Frontal cortex (tissue), 4 donors: ENCODE results near the gene ZSCAN1. TPM values are rescaled to one million over a fixed set of nuclear protein-coding genes. Genes with fewer than 3 reads are reported as not detected.

Experiments used
- DNase-seq, 2 donors: peaks; one replicate each; pipeline ENCODE4 v3.0.0; 2012; ENCODE audit warnings: low spot score in 2 of 2
- FAIRE-seq: peaks from 2 replicates; lab custom pipeline; 2012; peaks lifted over from hg19 to GRCh38; lab: Jason Lieb, UNC
- total RNA-seq: library from RNA; depleted of rRNA; stranded (reverse); fragments of >200 nt; gene quantifications from one replicate; pipeline ENCODE4 v1.2.3, GENCODE V29; 2014
- donor health status: control.
- donor health status: control.
- donor health status: control.

ZSCAN1 gene
- total RNA-seq, 1 donor from 2014 or later: 0.82 TPM

- no peak for FAIRE-seq
Observed at GRCh38 chr19:58060231-58060630, 26.4 kb downstream of the ZSCAN1 start.

GRCh38 chr19:58063712-58064111, 29.9 kb downstream of the ZSCAN1 start:
- no peak for FAIRE-seq

More at GRCh38 chr19:58060231-58060630, 26.4 kb downstream of the ZSCAN1 start:
- no peak for DNase-seq

GRCh38 chr19:58067240-58067912, 33.6 kb downstream of the ZSCAN1 start:
- FAIRE-seq (no peak), DNase-seq (no peak)

More at GRCh38 chr19:58063712-58064111, 29.9 kb downstream of the ZSCAN1 start:
- DNase-seq: no peak

GRCh38 chr19:58079792-58080191, 46.0 kb downstream of the ZSCAN1 start:
- FAIRE-seq: no peak

GRCh38 chr19:58083021-58083420, 49.2 kb downstream of the ZSCAN1 start:
- no peak for FAIRE-seq

More at GRCh38 chr19:58079792-58080191, 46.0 kb downstream of the ZSCAN1 start:
- DNase-seq: no peak

GRCh38 chr19:58084596-58085347, 50.9 kb downstream of the ZSCAN1 start:
- DNase-seq (peak in 1 of 2 donors; percentile 31), FAIRE-seq (no peak)

More at GRCh38 chr19:58083021-58083420, 49.2 kb downstream of the ZSCAN1 start:
- no peak for DNase-seq

GRCh38 chr19:58085348-58085875, 51.6 kb downstream of the ZSCAN1 start:
- DNase-seq (no peak), FAIRE-seq (no peak)

GRCh38 chr19:58086825-58087710, 53.2 kb downstream of the ZSCAN1 start:
- no peak for DNase-seq
- no peak for FAIRE-seq

GRCh38 chr19:58088521-58089052, 54.8 kb downstream of the ZSCAN1 start:
- DNase-seq (no peak), FAIRE-seq (no peak)

- FAIRE-seq (no peak), DNase-seq (no peak)
Observed at GRCh38 chr19:58089846-58090245, 56.0 kb downstream of the ZSCAN1 start.

GRCh38 chr19:58091251-58091995, 57.6 kb downstream of the ZSCAN1 start:
- no peak for DNase-seq
- FAIRE-seq: no peak

GRCh38 chr19:58093071-58093470, 59.2 kb downstream of the ZSCAN1 start:
- no peak for FAIRE-seq
- no peak for DNase-seq

GRCh38 chr19:58095328-58095727, 61.5 kb downstream of the ZSCAN1 start:
- DNase-seq (no peak), FAIRE-seq (no peak)

GRCh38 chr19:58096884-58097283, 63.1 kb downstream of the ZSCAN1 start:
- DNase-seq (no peak), FAIRE-seq (no peak)

- no peak for FAIRE-seq
- no peak for DNase-seq
Observed at GRCh38 chr19:58097349-58097748, 63.5 kb downstream of the ZSCAN1 start.

GRCh38 chr19:58097781-58098681, 64.2 kb downstream of the ZSCAN1 start, which contains the start of gene ZSCAN18:
TSS of gene ZSCAN18 (minus strand) at chr19:58098231. CDS start at chr19:58090267, 7,964 bp downstream.
- peak; percentile 90 for FAIRE-seq

GRCh38 chr19:58098682-58098998, 64.8 kb downstream of the ZSCAN1 start:
- FAIRE-seq (no peak), DNase-seq (no peak)

More at GRCh38 chr19:58097781-58098681, 64.2 kb downstream of the ZSCAN1 start, which contains the start of gene ZSCAN18:
- peak; percentile 99 to 100 for DNase-seq
